ENCODE measurements around the gene PPP2R2C.

GRCh38 chr4:6417516-6418050 is 54.8 kb downstream of the PPP2R2C start:
- TF ChIP-seq, protein P1, sequence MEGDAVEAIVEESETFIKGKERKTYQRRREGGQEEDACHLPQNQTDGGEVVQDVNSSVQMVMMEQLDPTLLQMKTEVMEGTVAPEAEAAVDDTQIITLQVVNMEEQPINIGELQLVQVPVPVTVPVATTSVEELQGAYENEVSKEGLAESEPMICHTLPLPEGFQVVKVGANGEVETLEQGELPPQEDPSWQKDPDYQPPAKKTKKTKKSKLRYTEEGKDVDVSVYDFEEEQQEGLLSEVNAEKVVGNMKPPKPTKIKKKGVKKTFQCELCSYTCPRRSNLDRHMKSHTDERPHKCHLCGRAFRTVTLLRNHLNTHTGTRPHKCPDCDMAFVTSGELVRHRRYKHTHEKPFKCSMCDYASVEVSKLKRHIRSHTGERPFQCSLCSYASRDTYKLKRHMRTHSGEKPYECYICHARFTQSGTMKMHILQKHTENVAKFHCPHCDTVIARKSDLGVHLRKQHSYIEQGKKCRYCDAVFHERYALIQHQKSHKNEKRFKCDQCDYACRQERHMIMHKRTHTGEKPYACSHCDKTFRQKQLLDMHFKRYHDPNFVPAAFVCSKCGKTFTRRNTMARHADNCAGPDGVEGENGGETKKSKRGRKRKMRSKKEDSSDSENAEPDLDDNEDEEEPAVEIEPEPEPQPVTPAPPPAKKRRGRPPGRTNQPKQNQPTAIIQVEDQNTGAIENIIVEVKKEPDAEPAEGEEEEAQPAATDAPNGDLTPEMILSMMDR (tag by site-specific recombination; IDR thresholded peaks at IDR 0.05) = no peak
- TF ChIP-seq ZNF768 (tag by site-specific recombination; IDR thresholded peaks at IDR 0.05) (no peak), ZNF121 (tag by site-specific recombination; IDR thresholded peaks at IDR 0.05) (no peak), GFI1B (tag by site-specific recombination; IDR thresholded peaks at IDR 0.05) (no peak), YY1 (tag by site-specific recombination; IDR thresholded peaks at IDR 0.05) (no peak)
- TF ChIP-seq, protein P2, sequence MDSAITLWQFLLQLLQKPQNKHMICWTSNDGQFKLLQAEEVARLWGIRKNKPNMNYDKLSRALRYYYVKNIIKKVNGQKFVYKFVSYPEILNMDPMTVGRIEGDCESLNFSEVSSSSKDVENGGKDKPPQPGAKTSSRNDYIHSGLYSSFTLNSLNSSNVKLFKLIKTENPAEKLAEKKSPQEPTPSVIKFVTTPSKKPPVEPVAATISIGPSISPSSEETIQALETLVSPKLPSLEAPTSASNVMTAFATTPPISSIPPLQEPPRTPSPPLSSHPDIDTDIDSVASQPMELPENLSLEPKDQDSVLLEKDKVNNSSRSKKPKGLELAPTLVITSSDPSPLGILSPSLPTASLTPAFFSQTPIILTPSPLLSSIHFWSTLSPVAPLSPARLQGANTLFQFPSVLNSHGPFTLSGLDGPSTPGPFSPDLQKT (IDR thresholded peaks at IDR 0.05; ENCODE audit: borderline replicate concordance, low read depth, low read length) = no peak
